ENCODE results near the gene PPFIA1.
"Not testable (repeated sequence)": the region's sequence is repeated elsewhere in the genome, so short reads cannot be mapped to it uniquely, and the experiment has no call there.

The PPFIA1 gene

DNA sequence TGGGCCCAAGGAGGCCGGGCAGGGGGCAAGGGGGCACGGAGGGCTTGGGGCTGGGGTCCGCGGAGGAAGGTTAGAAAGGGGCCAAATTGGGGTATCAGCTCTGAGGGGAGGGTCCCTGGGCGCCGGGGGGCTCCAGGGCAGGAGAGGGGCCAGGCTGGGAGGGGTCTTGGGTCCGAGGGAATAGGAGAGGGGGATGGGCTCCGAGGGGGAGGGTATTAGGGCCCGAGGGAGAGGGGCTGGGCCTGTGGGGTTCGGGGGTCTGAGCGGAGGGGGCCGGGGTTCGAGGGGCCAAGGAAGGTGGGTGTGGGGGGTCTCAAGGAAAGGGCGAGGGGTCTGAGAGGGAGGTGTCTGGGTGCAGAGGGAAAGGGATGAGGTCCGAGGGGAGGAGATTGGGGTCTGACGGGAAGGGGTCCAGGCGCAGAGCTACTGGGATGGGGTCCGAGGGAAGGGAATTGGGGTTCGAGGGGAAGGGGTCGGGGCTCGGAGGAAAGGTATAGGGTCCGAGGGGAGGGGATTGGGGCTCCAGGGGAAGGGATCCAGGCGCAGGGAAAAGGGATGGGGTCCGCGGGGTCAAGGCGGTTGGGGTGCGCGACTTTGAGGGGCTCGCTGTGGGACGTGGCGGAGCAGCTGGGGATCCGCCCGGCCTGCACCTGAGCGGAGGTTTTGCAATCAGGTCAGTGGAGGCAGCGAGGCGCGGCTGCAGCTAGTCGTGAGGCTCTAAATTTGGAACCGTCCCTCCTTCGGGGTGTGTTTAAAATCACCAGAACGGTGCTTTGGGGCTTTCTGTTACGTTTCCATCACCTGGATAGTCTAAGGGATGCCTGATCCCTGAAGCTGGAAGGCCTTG lies 128.6 kb downstream of the PPFIA1 start:
- DNase-seq = no peak

DNA sequence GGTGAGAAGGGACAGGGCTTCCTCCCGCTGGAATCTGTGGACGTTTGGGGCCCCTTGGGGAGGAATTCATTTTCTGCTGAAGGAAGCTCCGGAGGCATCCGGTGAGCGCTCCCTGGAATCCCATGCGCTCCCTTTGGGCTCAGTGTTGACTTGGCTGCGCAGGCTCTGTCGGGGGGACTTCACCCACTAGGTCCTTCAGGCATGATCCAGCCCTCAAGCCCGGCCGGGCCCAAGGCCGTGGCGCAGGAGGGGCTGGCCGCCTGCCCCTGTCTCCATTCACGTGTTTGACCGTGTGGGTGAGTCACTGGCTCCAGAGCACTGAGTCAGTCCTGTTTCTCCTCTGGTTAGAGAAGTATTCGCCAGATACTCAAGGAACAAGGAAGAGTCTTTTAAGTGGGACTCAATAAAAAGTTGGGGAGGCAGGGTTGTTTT lies 129.2 kb downstream of the PPFIA1 start:
- no peak for DNase-seq

DNA sequence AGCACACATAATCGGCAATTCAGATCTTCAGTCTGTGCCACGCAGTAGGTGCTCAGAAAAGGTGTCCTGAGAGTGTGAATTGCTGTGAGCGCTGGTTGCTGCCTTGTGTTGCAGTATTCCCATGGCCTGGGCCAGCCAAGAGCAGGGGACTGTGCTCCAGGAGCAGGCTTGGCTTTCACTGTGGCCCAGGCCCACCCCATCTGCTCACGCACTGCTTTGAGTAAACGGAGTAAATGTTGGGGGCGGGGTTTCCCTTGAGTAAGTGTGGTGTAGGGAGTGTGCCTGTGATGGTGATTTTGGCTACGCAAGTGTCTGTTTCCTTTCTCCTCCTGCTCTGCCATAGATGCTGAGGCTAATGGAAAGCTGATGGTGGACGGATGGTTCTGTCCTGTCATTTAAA lies 130.2 kb downstream of the PPFIA1 start:
- no peak for DNase-seq

DNA sequence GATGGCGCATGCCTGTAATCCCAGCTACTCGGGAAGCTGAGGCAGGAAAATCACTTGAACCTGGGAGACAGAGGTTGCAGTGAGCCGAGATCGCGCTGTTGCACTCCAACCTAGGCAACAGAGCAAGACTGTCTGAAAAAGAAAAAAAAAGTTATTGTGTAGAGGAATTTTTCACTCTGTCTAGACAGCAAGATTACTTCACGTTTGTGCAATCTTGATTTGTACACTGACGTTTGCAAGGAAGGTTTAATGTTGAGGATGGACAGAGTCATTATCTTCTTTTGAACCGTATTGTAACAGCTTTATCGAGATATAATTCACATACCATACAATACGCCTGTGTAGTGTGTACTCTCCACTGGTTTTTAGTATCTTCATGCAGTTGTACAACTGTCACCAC lies 131.5 kb downstream of the PPFIA1 start:
- no peak for DNase-seq

DNA sequence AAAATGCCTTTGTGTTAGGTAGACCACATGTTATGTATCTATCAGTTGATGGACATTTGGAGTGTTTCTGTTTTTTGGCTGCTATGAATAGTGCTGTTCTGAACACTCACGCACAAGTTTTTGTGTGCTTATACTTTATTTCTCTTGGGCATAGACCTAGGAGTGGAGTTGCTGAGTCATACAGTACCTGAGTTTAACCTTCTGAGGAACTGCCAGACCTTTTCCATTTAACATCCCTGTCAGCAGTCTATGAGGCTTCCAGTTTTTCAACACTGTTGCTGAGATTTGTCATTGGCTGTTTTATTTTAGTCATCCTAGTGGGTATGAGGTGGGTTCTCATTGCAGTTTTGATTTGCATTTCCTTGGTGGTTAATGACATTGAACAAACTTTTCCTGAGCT lies 132.2 kb downstream of the PPFIA1 start:
- no peak for DNase-seq

DNA sequence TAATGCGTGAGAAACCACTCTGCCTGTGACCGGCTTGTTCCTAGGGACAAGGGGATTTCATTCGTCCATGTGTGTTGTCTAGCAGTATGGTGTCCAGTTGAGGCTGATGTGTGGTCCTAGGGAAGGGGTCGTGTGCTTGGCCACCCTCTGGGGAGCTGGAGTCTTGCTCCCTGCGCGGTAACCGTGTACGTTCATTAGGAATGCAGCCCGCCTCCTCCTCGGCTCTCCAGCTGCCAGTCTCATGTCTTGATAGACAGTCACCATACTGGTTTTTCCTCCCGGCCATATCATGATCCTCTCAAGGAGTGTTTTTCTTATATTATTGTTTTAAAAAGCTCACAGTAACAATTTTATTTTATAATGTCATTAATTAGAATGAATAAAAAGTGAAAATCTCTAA lies 133.8 kb downstream of the PPFIA1 start:
- no peak for DNase-seq

DNA sequence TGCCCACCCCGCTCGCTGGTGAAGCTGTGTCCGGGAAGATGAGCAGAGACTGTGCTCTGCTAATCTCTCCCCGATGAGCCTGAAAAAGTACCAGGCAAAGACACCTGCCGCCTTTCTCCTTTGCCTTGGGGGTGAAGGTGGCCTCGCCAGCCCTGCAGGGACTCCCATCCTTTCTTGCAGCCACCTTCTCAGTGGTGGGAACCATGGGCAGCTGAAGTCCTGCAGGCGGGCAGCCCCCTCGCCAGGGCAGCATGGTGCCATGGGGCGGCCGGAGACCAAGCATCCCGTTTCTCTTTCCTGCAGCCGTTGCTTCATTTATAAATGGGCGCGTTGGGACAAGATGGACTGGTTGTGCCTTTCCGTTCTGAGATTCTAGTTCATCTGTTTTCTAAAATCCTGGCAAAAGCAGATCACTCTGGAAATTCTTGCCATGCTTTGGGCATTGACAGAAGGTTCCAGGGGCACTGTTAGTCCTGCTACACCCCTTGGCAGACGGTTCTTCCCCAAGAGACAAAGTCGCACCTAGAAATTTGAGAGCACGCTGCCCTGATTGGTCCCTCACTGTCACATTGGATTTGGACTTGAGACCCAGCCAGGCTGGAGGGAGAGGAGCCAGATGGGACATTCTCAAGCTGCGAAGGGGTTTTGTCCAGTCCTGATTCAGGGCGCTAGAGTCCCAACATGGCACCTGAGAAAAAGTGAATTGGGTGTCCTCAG lies 135.3 kb downstream of the PPFIA1 start:
- DNase-seq = no peak

DNA sequence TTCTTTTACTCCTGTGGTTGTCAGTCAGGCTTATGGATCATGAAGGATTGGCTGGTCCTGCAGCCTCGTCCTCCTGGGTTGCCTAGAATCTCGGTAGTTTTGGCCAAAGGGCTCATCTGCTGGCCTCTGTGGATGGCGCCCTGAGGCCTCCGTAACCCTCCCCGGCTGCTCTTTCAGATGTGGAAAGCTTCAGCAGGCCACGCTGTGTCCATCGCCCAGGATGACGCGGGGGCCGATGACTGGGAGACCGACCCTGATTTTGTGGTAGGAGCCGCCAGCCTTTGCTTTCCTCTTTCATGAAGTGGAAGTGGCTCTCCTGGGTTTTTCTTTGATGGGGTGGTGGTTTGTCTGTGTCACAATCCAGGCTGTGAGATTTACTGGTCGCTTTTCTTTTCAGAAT lies 136.6 kb downstream of the PPFIA1 start:
- no peak for DNase-seq

DNA sequence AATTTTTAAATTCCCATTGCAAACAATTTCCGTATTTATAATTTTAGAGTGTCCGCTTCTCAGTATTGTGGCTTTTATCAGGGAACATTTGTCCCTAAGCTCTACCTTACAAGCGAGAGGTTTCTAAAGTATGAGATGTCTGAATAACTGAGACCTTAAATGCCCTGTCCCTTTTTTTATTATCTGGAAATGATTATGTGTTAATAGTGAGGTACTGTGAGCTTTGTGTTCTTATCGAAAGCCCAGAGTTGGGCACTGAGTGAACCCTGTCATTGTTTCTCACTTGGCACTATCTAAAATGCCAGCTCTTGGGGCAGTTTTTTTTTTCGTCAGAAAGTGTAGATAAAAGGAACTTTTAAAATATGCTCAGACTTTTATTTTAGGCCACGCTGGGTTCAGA lies 137.3 kb downstream of the PPFIA1 start:
- no peak for DNase-seq

DNA sequence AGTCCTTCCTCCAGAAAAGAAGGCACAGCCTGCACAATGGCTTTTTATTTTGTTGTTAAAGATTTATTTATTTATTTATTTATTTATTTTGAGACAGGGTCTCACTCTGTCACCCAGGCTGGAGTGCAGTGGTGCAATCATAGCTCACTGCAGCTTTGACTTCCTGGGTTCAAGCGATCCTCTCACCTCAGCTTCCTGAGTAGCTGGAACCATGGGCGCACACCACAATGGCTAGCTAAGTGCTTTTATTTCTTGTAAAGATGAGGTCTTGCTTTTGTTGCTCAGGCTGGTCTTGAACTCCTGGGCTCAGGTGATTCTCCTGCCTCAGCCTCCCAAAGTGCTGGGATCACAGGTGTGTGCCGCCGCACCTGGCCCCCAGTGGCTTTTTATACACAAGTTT lies 137.8 kb downstream of the PPFIA1 start:
- not testable (repeated sequence) for DNase-seq

DNA sequence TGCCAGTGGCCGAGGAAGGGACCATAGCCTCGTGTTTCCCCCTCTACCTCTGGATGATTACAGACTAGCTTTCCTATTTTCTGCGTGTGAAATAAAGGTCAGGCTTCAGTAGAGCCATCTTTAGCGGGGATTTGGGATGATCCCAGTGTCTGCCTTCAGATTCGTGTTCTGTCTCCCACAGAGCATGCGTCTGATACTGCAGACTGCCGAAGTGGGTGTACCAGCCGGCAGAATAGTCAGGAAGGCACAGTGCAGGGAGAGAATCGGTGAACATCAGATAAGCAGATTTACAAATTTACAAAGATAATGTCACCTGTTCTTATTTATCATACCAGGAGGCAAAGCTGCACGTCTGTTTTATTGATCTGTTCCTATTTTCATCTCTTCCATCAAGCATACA lies 138.9 kb downstream of the PPFIA1 start:
- DNase-seq = no peak

DNA sequence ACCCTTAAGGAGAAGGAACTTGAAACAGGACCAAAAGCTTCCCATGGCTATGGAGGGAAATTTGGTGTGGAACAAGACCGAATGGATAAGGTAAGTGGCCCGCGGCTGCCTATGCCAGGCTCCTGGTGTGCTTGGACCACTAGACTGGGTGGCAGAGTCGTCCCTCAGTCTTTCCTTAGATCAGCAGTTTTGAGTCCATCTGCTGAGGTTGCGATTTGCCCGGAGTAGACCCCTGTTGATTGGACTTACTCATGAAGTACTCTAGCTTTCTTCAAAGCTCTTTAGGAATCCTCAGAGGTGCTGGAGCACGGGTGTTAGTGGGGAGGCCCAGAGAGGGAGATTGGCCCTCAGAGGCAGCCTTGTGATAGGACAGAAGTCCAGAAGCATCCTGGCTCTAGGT lies 139.4 kb downstream of the PPFIA1 start:
- DNase-seq = no peak

DNA sequence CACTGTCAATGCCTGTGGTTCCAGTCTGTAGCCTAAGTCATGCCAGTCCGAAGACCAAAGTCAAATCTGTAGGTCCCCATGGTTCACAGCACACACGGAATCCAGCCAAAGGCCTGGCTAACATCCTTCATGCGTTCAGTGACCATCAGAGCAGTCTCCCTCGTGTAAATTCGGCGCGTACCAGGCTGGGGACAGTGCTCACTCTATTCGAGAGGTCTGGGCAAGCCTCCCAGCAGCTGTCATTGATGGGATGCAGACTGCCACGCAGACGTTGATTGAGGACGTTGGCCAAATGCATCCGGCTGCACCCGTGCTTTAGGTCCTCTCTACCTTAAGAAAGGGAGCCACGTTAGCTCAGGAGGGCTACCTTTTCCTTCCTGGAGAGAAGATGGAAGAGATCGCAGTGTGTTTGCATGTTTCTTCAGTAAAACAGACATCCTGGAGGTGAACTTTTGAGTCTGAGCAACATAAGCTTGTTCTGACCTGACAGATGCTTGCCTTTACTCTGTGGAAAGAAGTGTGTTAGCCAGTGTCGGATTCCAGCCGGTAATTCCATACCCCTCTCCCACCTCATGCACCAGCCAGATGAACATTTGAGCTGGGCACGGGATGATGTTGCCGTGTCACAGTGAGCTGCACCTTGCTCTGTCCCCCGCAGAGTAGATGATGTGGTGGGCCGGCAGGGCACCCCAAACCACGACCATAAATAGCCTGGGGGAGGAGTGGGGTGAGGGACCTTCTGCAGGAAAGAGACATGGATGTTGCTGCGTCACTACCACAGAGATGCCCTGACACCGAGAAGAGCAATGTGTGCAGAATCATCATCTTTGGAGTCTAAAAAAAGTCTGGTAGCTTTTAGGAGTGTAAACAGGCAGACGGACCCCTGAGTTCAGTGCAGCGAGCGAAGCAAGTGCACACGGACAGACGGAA lies 140.1 kb downstream of the PPFIA1 start:
- no peak for DNase-seq

DNA sequence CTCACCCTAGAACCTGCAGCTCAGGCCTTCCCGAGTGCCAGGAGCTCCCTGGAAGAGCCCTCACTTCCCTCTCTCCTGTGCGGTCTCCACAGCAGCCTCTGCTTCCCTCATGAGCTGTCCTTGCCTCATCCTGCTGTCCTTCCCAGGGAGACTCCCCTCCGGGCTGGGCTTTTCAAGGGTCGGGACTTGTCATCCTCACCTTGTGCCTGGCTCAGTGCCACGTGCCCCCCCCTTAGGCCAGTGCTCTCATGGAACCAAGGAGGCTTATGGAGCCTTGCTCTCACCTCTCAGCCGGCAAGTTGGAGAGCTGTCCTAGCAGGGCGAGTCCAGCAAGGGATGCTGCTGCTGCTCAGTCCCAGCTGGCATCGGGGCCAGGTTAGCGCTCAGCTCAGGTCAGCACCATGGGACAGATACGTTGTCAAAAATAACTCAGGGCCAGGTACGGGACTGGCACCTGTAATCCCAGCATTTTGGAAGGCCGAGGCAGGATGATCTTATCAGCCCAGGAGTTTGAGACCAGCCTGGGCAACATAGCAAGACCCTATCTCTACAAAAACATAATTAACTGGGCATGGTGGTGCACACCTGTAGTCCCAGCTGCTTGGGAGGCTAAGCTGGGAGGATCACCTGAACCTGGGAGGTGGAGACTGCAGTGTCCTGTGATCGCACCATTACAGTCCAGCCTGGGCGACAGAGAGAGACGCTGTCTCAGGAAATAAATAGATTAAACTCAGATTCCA lies 141.4 kb downstream of the PPFIA1 start:
- no peak for DNase-seq

DNA sequence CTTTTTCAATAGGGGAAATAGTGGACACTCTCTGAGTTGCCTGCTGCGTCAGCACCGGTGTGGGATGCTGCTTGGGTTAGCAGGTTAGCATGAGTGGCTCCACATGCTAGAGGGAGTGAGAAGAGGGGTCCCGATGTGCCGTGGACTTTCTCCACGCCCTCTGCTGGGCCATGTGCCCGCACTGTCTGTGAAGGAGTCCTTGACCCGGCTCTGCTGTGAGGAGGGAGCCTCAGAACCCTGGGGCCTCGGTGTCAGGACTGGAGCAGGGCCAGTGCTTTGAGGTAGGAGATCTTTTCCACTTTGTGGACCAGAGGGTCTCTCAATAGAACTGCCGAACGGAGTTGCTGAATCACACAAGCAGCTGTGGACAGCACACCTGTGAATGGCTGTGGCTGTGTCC lies 142.7 kb downstream of the PPFIA1 start:
- DNase-seq = no peak

DNA sequence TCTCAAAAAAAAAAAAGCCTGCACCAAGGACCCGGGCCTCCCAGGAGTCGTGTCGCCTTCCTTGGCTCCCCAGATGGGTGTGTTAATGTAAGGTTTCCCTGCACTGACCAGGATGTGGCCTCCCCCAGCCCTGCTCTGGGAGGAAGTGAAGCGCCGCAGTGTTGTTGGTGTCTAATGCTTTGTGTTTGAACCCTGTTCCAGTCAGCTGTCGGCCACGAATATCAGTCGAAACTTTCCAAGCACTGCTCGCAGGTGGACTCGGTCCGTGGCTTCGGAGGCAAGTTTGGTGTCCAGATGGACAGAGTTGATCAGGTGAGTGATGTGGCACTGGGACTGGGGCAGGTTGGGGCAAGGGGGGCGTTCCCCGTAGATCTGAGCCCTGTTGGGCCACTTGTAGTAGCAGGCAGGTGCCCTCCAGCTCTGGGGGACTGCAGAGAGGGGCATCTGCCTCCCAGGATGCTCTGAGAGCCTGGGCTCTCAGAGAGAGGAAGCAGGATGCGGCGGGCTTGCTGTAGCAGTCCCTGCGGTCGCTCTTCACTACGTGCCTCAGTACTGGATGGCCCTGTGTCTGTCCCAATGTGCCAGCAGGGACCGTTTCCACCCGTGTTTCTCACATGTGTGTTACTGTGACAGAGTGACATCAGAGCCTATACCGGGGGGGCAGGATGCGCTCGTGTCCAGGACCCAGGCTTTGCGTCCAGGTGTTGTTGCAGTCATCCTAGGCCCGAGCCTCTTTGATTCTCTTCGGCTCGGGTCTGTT lies 144.0 kb downstream of the PPFIA1 start:
- DNase-seq = no peak

DNA sequence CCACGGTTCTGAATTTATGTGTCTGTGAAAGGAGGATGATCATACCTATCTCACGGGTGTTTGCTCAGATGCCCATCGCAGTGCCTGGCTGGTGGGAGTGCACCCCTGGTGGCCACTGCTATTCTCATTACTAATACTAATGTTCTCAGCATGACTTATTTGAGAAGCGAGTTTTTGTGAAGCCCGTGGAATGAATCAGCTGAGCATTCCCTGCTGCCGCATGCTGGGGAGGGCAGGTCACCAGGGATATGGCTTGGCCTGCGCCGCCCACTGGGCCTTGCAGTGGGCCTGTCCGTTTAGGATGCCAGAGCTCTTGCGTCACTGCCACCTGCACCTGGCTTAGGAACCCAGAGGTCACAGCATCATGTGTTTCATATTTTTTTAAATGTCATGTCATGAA lies 144.7 kb downstream of the PPFIA1 start:
- DNase-seq = no peak

DNA sequence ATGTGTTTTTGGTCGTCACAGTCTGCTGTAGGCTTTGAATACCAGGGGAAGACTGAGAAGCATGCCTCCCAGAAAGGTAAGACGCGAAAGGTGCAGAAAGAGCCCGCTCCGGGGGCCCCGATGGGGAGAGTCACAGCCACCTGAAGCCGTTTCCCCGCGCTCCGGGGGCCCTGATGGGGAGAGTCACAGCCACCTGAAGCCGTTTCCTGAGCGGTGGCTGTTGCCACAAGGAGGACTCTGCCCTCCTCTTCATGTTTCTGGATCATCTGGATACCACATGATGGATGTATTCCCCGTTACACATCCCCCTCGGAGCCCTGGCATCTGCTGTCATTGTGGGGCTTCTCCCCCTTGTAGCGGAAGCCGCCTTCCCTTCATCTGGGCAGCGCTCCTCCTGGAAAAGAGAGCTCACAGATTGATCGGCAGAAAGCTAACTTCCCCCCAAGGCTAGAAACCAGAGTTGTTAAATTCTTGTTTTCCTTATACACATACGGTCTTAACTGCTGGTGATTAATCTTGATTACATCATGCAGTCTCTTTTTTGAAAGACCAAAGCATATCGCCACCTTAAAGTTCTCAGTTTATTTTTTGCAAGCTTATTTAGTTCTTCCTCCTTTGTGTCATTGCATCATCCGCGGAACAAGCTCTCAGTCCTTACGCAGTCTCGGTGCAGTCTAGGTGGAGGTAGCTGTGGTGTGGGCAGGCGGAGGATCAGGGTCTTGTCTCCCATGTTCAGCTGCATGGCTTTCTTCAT lies 145.3 kb downstream of the PPFIA1 start:
- DNase-seq = no peak

DNA sequence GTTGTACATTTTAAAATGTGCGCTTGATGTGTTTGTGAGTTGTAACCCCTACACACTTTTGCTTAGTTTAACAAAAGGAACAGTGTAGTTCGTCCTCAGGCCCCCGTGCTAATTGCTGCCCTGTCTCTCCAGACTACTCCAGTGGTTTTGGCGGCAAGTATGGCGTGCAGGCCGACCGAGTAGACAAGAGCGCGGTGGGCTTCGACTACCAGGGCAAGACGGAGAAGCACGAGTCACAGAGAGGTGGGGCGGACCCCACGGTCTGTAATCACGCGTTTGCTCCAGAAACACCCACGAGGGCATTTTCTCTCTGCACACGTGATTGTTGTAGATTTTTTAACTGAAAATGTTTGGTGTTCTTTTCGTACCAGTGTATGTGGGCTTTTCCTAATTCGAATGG lies 146.4 kb downstream of the PPFIA1 start:
- no peak for DNase-seq

DNA sequence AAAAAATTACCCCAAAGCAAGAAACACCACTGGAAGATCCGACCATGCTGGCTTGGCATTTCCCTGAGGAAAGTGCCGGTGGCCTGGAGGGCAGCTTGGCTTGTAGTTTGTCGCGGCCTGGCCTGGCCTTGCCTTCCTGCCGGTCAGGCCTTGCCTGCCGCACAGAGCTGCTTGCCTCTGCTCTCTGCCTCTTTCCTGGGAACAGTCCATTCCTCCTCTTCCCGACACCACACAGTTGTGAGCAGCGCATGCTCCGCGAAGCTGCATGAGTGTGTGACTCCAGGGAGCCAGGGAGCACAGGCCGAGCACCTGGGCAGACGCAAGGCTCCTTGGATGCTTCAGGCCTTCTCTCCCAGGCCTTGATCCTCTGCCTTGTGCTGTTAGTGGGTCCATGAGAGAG lies 147.6 kb downstream of the PPFIA1 start:
- no peak for DNase-seq

Data from stimulated activated CD4-positive, alpha-beta T cell treated with anti-CD3 and anti-CD28 coated beads, Interleukin-4, amount 100 ng/mL, for 24 hours (primary cell).